Measurements from ENCODE around the gene NDUFS6. TPM values are rescaled to one million over a fixed set of nuclear protein-coding genes. Genes with fewer than 3 reads are reported as not detected.

NDUFS6 gene
- total and polyA plus RNA-seq, 2 of the 8 experiments (the other 6 are each of a cell fraction or from before 2014, with no cell fraction given): 72.7 to 191 TPM

- Histone ChIP-seq H2AK5ac (ENCODE audit: low read depth, low read length) (no peak overlapping the region), H3K4ac (replicated peaks; ENCODE audit: insufficient read length, low read depth, low read length) (no peak overlapping the region), H2BK5ac (ENCODE audit: low read depth, low read length) (no peak overlapping the region), H4K20me1 (replicated peaks in 1 of 2; ENCODE audit: control insufficient read depth in 1 of 2, insufficient read depth in 2 of 2, low read length in 2 of 2) (peaks cover 0 to 4% of the 10 kb centered on the region in 2 experiments), H3K4me1 (replicated peaks in 1 of 4; ENCODE audit: control insufficient read depth in 3 of 4, insufficient read depth in 4 of 4, low read length in 3 of 4) (peaks cover 0 to 7% (median under 1%) of the 10 kb centered on the region in 4 experiments; a peak in 4 of 7 replicates), H3K56ac (replicated peaks; ENCODE audit: insufficient read length, low read depth, low read length) (no peak overlapping the region), H3K27ac (ENCODE audit: low read depth, low read length) (no peak overlapping the region), H3K14ac (ENCODE audit: insufficient read length) (no peak overlapping the region), H4K5ac (ENCODE audit: insufficient read length, low read depth, low read length) (no peak overlapping the region), H3K9me3 (ENCODE audit: insufficient read depth in 2 of 2, low read depth in 1 of 2, low read length in 1 of 2) (no peaks in the 10 kb centered on the region), H2BK20ac (ENCODE audit: low read length) (no peak overlapping the region), H3K23me2 (ENCODE audit: low read depth, low read length) (no peaks in the 10 kb centered on the region; the same call in 1 of the 2 replicates), H3K9ac (replicated peaks in 1 of 4; ENCODE audit: extremely low read depth in 1 of 4, low read depth in 3 of 4, low read length in 3 of 4) (no peak overlapping the region), H2BK12ac (ENCODE audit: low read depth, low read length) (no peak overlapping the region), H3K18ac (ENCODE audit: extremely low read depth, low read length) (no peak overlapping the region), H3K4me3 (ENCODE audit: extremely low read depth in 1 of 4, insufficient read depth in 2 of 4, low read depth in 3 of 4, low read length in 4 of 4) (no peak overlapping the region), H3K27me3 (replicated peaks in 1 of 4; ENCODE audit: control insufficient read depth in 3 of 4, extremely low read depth in 1 of 4, insufficient read depth in 3 of 4, low read length in 3 of 4) (no peaks in the 10 kb centered on the region), H4K8ac (ENCODE audit: extremely low read depth, insufficient read depth, low read length) (no peak overlapping the region), H3K23ac (ENCODE audit: insufficient read length) (no peak overlapping the region), H3K79me2 (ENCODE audit: control insufficient read depth in 1 of 2, insufficient read depth in 2 of 2, low read length in 2 of 2) (no peaks in the 10 kb centered on the region; a peak in 1 of 4 replicates), H3K4me2 (ENCODE audit: insufficient read depth in 1 of 2, low read depth in 2 of 2, low read length in 2 of 2) (no peak overlapping the region), H3K79me1 (ENCODE audit: low read depth, low read length) (peaks cover 8% of the 10 kb centered on the region; the same call in 1 of the 2 replicates), H2AFZ (ENCODE audit: low read length) (no peak overlapping the region), H2BK15ac (ENCODE audit: low read length) (no peak overlapping the region), H4K91ac (replicated peaks; ENCODE audit: insufficient read length, low read length) (no peak overlapping the region), H3K36me3 (ENCODE audit: control insufficient read depth in 2 of 4, insufficient read depth in 4 of 4, low read length in 3 of 4) (peaks cover 0 to 11% (median 5%) of the 10 kb centered on the region in 4 experiments; a peak in 5 of 8 replicates), H2BK120ac (replicated peaks; ENCODE audit: low read depth, low read length) (no peak overlapping the region)
- 93% methylated on average over 11 of the region's 12 CpGs; no CpG with 5 or more reads in 1 of the 2 experiments for WGBS, 2 experiments (ENCODE audit: extremely low coverage in 1 of 2, insufficient coverage in 1 of 2, insufficient read length in 1 of 2, insufficient replicate concordance in 2 of 2, low coverage in 1 of 2, low lambda C conversion rate in 2 of 2, missing lambda C conversion rate in 1 of 2)
- TF ChIP-seq TEAD4 (IDR thresholded peaks at IDR 0.05; ENCODE audit: low read depth, low read length) (no peak), CHD2 (IDR thresholded peaks at IDR 0.05; ENCODE audit: low read length) (no peak), POU5F1 (IDR thresholded peaks at IDR 0.05; ENCODE audit: low read depth, low read length) (no peak)
- POLR2A ChIA-PET (ENCODE audit: partially characterized antibody): interaction anchor here (1.8 kb wide), 1 partner anchor 58 kb away, joined by 4 read pairs; no protein-coding TSS in a partner anchor
- DNase-seq (ENCODE audit: low read depth in 1 of 2, low spot score in 2 of 2): no peak
- CTCF ChIA-PET (ENCODE audit: partially characterized antibody): interaction anchor here (0.9 to 2.5 kb wide), 6 partner anchors 9 to 60 kb away, joined by 3 to 12 read pairs (median 6); no protein-coding TSS in a partner anchor
- no peak for FAIRE-seq
These were observed 22.3 kb downstream of the NDUFS6 start for GRCh38 chr5:1823381-1824034.
